GM19395 (cell line): Measurements from ENCODE around the gene PRXL2B.

Source experiments
- ATAC-seq: cut with Tn5 transposase; IDR thresholded peaks from one replicate; pipeline ENCODE4 v1.9.1; 2021; ENCODE audit warnings: mild to moderate bottlenecking, moderate library complexity; ENCODE audit not compliant: unreplicated experiment

The PRXL2B gene

GRCh38 chr1:2632561-2633361, 46.2 kb downstream of the PRXL2B start, which contains the start of gene MMEL1:
Gene MMEL1, minus strand, starts transcription at chr1:2633016. Its CDS starts 3,532 bp downstream, at chr1:2629484.
- ATAC-seq = no peak

DNA sequence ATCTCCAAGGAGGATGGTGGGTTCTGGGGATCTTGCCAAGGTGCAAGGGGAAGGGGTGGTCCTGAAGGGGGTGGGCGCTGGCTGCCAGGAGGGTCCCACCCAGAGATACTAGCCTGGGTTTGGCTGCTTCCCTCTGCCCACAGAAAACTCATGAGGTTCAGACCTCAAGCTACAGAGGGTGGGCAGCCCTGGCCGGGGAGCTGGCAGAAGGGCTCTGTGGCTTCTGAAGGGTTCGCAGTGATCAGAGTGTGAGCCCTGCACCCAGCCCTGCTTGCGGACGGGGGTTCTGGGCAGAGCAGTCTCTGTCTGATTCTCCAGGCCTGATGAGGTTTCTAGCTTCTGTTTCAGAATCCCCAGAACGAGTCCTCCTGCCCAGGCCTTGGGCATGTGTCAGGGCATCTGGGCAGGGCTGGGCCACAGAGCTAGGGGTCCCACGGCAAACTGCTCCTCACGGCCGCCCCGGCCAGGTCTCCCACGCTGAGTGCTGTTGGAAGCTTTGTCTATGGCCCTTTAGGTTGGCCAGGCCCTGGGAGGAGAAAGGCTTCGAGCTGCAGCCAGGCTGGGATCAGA, 46.9 kb downstream of the PRXL2B start:
- ATAC-seq = no peak

DNA sequence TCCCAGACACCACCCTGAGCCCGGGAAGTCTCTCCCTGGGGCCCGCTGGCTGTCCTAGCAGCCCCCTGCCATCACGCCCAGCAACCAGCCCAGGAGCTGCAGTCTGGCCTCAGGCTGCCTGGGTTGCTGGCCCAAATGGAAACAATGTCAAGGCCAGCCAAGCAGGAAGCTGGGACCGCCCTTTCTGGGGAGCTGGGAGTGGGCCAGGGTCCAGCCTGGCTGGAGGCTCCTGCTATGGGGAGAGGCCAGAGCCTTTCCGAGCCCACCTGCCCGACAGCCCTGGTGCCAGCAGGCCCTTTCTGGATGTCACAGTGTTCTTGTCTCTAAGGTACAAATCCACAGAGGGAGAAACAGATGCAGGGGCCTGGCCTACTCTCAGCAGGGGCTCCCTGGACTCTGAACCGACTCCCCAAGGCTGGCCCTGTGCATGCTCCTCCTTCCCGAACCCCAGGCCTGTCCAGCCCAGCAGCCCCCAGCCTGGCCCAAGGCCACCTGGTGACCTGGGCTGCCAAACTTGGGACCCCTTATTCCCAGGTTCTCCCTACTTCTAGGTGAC, 47.4 kb downstream of the PRXL2B start:
- ATAC-seq = no peak

- no peak for ATAC-seq
These were observed 48.9 kb downstream of the PRXL2B start for GRCh38 chr1:2635361-2636010.

- ATAC-seq = no peak
These were observed 50.2 kb downstream of the PRXL2B start for GRCh38 chr1:2636733-2637132.

DNA sequence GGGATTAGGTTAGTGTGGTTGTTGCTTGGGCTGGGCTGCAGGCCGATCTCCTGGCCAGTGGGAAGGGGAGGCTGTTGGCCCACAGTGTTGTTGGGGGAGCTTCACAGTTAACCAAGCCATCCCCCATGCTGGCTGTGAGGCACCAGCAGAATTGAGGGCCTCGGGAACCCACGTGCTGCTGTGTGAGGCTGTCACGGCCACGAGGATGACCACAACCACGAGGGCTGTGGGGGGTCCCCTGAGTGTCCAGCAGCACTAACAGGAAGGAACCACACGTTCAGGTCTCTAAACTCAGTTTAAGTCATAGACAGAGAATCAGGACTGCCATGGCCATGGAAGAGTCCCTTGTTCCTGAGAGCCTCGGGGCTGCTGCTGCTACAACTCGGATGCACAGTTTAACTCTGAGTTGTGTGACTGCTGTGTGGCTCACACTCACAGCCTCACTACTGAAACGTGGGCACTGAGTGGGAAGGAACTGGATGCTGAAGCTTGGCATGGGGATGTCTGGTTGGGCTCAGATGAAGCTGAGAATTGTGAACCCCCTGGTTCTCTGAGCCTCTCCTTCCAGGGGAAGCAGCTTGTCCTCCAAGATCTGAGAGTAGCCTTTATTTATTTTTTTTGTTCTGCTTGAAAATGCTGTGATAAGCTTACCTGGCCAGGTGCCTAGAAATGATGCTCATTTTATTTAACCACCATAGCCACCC, 51.0 kb downstream of the PRXL2B start:
- no peak for ATAC-seq

- ATAC-seq = no peak
These were observed 52.0 kb downstream of the PRXL2B start for GRCh38 chr1:2638466-2639115.

GRCh38 chr1:2639203-2639602, 52.6 kb downstream of the PRXL2B start:
- no peak for ATAC-seq

- ATAC-seq = no peak
These were observed 53.3 kb downstream of the PRXL2B start for GRCh38 chr1:2639607-2640521.

DNA sequence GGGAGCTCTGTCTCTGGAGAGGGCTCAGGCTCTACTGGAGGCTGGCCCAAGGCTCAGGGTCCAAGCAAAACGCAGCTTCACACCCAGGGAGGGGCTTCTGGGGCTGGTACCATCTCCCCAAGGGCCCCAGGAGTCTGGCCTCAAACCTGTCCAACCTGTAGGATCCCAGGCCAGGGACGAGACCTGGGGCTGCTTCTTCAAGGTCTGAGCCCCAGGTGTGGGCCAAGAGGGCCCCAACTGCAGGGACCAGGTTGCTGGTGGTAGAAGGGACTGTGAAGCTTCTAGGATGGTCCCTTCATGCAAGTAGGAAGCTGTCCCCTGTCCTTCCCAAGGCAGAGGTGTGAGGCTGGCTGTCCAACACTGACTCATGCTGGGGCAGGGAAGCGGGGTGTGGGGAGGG, 54.0 kb downstream of the PRXL2B start:
- no peak for ATAC-seq
